Hepatocyte (in vitro differentiated cells): Measurements from ENCODE around the gene SLC8A2.

Experiments used
- CTCF ChIP-seq: fragments of 200-600 bp; sonication (generic); IDR thresholded peaks from 2 replicates; pipeline ENCODE4 v1.5.1; 2016; ENCODE audit warnings: antibody characterized with exemption, mild to moderate bottlenecking; ENCODE audit not compliant: poor library complexity
- EZH2 ChIP-seq: fragments of 200-600 bp; sonication (generic); IDR thresholded peaks from 2 replicates; pipeline ENCODE4 v1.6.1; 2016; ENCODE audit warnings: antibody characterized with exemption, mild to moderate bottlenecking, borderline replicate concordance
- EZH2phosphoT487 ChIP-seq: fragments of 200-600 bp; sonication (generic); IDR thresholded peaks from one replicate; pipeline ENCODE4 v1.6.1; 2018; ENCODE audit warnings: antibody characterized with exemption, mild to moderate bottlenecking, low read depth, moderate library complexity; ENCODE audit not compliant: unreplicated experiment, severe bottlenecking

DNA sequence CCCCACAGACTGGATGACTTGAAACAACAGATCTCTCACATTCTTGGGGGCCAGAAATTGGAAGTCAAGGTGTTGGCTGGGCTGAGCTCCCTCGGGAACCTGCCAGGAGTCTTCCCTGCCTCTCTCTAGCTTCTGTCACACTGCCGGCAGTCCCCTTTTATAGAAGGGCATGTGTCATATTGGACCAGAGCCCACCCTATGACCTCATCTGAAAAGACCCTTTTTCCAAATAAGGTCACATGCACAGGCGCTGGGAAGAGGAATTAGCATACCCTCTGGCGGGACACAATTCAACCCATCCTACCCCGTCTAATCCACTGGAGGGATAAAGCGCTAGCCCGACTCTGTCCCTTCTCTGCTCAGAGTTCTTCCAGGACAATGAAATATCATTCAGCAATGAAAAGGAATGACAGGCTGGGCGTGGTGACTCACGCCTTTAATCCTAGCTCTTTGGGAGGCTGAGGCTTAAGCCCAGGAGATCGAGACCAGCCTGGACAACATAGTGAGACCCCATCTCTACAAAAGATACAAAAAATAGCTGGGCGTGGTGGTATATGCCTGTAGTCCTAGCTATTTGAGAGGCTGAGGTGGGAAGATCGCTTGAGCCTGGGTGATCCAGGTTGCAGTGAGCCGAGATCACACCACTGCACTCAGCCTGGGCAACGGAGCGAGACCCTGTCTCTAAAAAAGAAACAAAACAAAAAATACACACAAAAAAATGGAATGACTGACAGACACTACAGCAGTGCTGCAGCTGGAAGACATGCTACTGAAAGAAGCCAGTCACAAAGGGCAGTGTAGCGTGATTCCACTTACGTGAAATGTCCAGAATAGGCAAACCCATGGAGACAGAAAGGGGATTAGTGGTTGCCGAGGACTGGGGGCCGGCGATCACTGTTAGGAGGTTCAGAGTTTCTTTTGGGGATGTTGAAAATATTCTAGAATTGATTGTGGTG, 80.9 kb downstream of the SLC8A2 start:
- no peak for TF ChIP-seq EZH2phosphoT487
- no peak for TF ChIP-seq CTCF
- TF ChIP-seq EZH2 = no peak
